IMR-90 (cell line): ENCODE data around the gene S100A1. TPM values are rescaled to one million over a fixed set of nuclear protein-coding genes. Genes with fewer than 3 reads are reported as not detected.

Experiments used
- ATAC-seq: fragments of 200-7000 bp; cut with Tn5 transposase; 2 replicates; pipeline ENCODE4 v1.9.1; 2020; ENCODE audit warnings: low read depth, mild to moderate bottlenecking, moderate library complexity
- BruUV-seq: library from RNA; stranded (reverse); fragments of 400-500 nt; replicated peaks from 2 replicates; lab custom pipeline; 2021; lab: Mats Ljungman, UMichigan
- CTCF ChIA-PET: fragments of 300-600 bp; formaldehyde crosslinking; extraction: SDS; loops from one replicate; lab custom pipeline; 2021; ENCODE audit warnings: antibody characterized with exemption; lab: Yijun Ruan, JAX
- POLR2A ChIA-PET: fragments of 300-600 bp; sonication (Branson Sonifier 250); formaldehyde crosslinking; loops from one replicate; lab custom pipeline; 2022; ENCODE audit warnings: antibody characterized with exemption; ENCODE audit not compliant: unreplicated experiment; lab: Charles Lee
- DNase-seq: peaks from one replicate; pipeline ENCODE4 v3.0.0; 2013
- H2AFZ ChIP-seq: replicated peaks from 2 replicates; pipeline ENCODE3; 2013; ENCODE audit warnings: low read length, mild to moderate bottlenecking; ENCODE audit not compliant: poor library complexity
- H2AK5ac ChIP-seq: 2 replicates; pipeline ENCODE4 v1.6.1; 2013; ENCODE audit warnings: low read depth, low read length, inconsistent platforms
- H2AK9ac ChIP-seq: replicated peaks from 2 replicates; pipeline ENCODE3; 2013; ENCODE audit warnings: mild to moderate bottlenecking, low read depth, low read length, moderate library complexity; ENCODE audit not compliant: poor library complexity
- H2BK120ac ChIP-seq: 2 replicates; pipeline ENCODE4 v1.6.1; 2013; ENCODE audit warnings: low read depth, low read length, inconsistent platforms
- H2BK15ac ChIP-seq: 3 replicates; pipeline ENCODE4 v1.6.1; 2013; ENCODE audit warnings: low read depth, low read length, inconsistent platforms
- H2BK20ac ChIP-seq: 2 replicates; pipeline ENCODE4 v1.6.1; 2013; ENCODE audit warnings: low read depth, mild to moderate bottlenecking, inconsistent platforms, low read length, moderate library complexity
- H2BK5ac ChIP-seq: 2 replicates; pipeline ENCODE4 v1.6.1; 2013; ENCODE audit warnings: mild to moderate bottlenecking, low read depth, low read length, inconsistent platforms; ENCODE audit not compliant: poor library complexity, severe bottlenecking
- H3K14ac ChIP-seq: replicated peaks from 2 replicates; pipeline ENCODE4 v1.6.1; 2013; ENCODE audit warnings: low read depth, low read length, inconsistent platforms
- H3K18ac ChIP-seq: 2 replicates; pipeline ENCODE4 v1.6.1; 2013; ENCODE audit warnings: low read depth, low read length, control low read depth
- H3K23ac ChIP-seq: 2 replicates; pipeline ENCODE4 v1.6.1; 2013; ENCODE audit warnings: low read depth, low read length, inconsistent platforms
- H3K27ac ChIP-seq: 2 replicates; pipeline ENCODE4 v1.5.1; 2013; ENCODE audit warnings: mild to moderate bottlenecking, control low read depth, low read length; ENCODE audit not compliant: insufficient read depth
- H3K27me3 ChIP-seq: 2 replicates; pipeline ENCODE4 v1.6.1; 2013; ENCODE audit warnings: low read length; ENCODE audit not compliant: control insufficient read depth, insufficient read depth
- H3K36me3 ChIP-seq: 2 replicates; pipeline ENCODE4 v1.6.1; 2013; ENCODE audit warnings: low read length, mixed read lengths; ENCODE audit not compliant: control insufficient read depth, insufficient read depth
- H3K4ac ChIP-seq: 2 replicates; pipeline ENCODE4 v1.6.1; 2013; ENCODE audit warnings: low read depth, low read length, inconsistent platforms
- H3K4me1 ChIP-seq: 2 replicates; pipeline ENCODE4 v1.6.1; 2013; ENCODE audit warnings: low read length, mixed read lengths; ENCODE audit not compliant: control insufficient read depth, insufficient read depth
- H3K4me2 ChIP-seq: 2 replicates; pipeline ENCODE4 v1.6.1; 2013; ENCODE audit warnings: low read depth, mild to moderate bottlenecking, control low read depth, low read length, moderate library complexity
- H3K4me3 ChIP-seq: 2 replicates; pipeline ENCODE4 v1.5.1; 2013; ENCODE audit warnings: low read depth, mild to moderate bottlenecking, control low read depth, low read length, moderate library complexity; ENCODE audit not compliant: insufficient read depth
- H3K56ac ChIP-seq: 2 replicates; pipeline ENCODE4 v1.6.1; 2013; ENCODE audit warnings: low read length, inconsistent platforms; ENCODE audit not compliant: insufficient read depth; ENCODE audit errors: extremely low read depth
- H3K79me1 ChIP-seq, 2 experiments: 2 replicates each; pipeline ENCODE4 v1.6.1; 2013; ENCODE audit warnings: low read length in 2 of 2, inconsistent platforms in 1 of 2, low read depth in 1 of 2
- H3K9ac ChIP-seq: 2 replicates; pipeline ENCODE4 v1.6.1; 2013; ENCODE audit warnings: low read depth, low read length, control low read depth
- H3K9me1 ChIP-seq: 2 replicates; pipeline ENCODE4 v1.6.1; 2013; ENCODE audit warnings: low read length, inconsistent platforms; ENCODE audit not compliant: insufficient read depth
- H3K9me3 ChIP-seq: 2 replicates; pipeline ENCODE4 v1.6.1; 2013; ENCODE audit warnings: low read length; ENCODE audit not compliant: control insufficient read depth, insufficient read depth
- H4K20me1 ChIP-seq: 2 replicates; pipeline ENCODE4 v1.6.1; 2013; ENCODE audit warnings: low read length, inconsistent platforms; ENCODE audit not compliant: insufficient read depth
- H4K5ac ChIP-seq: 2 replicates; pipeline ENCODE4 v1.6.1; 2013; ENCODE audit warnings: mild to moderate bottlenecking, low read depth, low read length, control low read depth
- H4K8ac ChIP-seq, 2 experiments: 2 replicates each; pipeline ENCODE4 v1.6.1; 2013; ENCODE audit warnings: low read depth in 2 of 2, low read length in 2 of 2, control low read depth in 1 of 2, inconsistent platforms in 1 of 2
- H4K91ac ChIP-seq: 2 replicates; pipeline ENCODE4 v1.6.1; 2013; ENCODE audit warnings: low read depth, low read length, inconsistent platforms; ENCODE audit not compliant: insufficient read depth
- CHD1 ChIP-seq: IDR thresholded peaks from 2 replicates; pipeline ENCODE4 v1.6.1; 2012; ENCODE audit warnings: low read depth, low read length, improper control_type of control experiment
- CTCF ChIP-seq: conservative IDR thresholded peaks from 2 replicates; pipeline ENCODE4 v1.5.1; 2012; ENCODE audit warnings: mild to moderate bottlenecking, low read depth, low read length, improper control_type of control experiment
- FOS ChIP-seq: fragments of 150-350 bp; IDR thresholded peaks from 2 replicates; pipeline ENCODE4 v1.6.1; 2016; ENCODE audit warnings: low read depth, low read length
- MAZ ChIP-seq: IDR thresholded peaks from 2 replicates; pipeline ENCODE4 v1.6.1; 2012; ENCODE audit warnings: low read depth, mild to moderate bottlenecking, low read length, improper control_type of control experiment, moderate library complexity, borderline replicate concordance
- NFE2L2 ChIP-seq: fragments of 150-350 bp; IDR thresholded peaks from 2 replicates; pipeline ENCODE4 v1.6.1; 2016; ENCODE audit warnings: low read depth, mild to moderate bottlenecking, low read length
- RCOR1 ChIP-seq: IDR thresholded peaks from 2 replicates; pipeline ENCODE4 v1.6.1; 2012; ENCODE audit warnings: mild to moderate bottlenecking, low read length, improper control_type of control experiment; ENCODE audit not compliant: insufficient replicate concordance
- RFX5 ChIP-seq: IDR thresholded peaks from 2 replicates; pipeline ENCODE4 v1.8.0; 2012; ENCODE audit warnings: low read depth, mild to moderate bottlenecking, low read length, moderate library complexity
- SMC3 ChIP-seq: fragments of 150-350 bp; IDR thresholded peaks from 2 replicates; pipeline ENCODE4 v1.6.1; 2016; ENCODE audit warnings: low read depth, mild to moderate bottlenecking, antibody characterized with exemption, low read length, moderate library complexity
- USF2 ChIP-seq: fragments of 150-350 bp; IDR thresholded peaks from 2 replicates; pipeline ENCODE4 v1.6.1; 2017; ENCODE audit warnings: mild to moderate bottlenecking, antibody characterized with exemption, low read length, low read depth
- WGBS, 2 experiments: methylation state at CpG; one replicate each; pipeline versions ENCODE4 v1.1.5 to v1.1.7; 2013; ENCODE audit warnings: missing lambda C conversion rate in 2 of 2; ENCODE audit not compliant: insufficient read length in 1 of 2; ENCODE audit errors: extremely low coverage in 2 of 2; 5-methylcytosine and 5-hydroxymethylcytosine counted together
- dilution Hi-C: fragments of 300-500 bp; cut with HindIII; formaldehyde crosslinking; loops from one replicate; pipeline ENCODE4 v1.14.3; 2018; ENCODE audit warnings: low sequenced_read_pairs; ENCODE audit not compliant: unreplicated experiment
- in situ Hi-C: fragments of 300-500 bp; cut with MboI; formaldehyde crosslinking; loops from 3 replicates; pipeline ENCODE4 v1.14.3; 2019; ENCODE audit warnings: low sequenced_read_pairs, inconsistent platforms, mixed read lengths
- intact Hi-C: fragments of 100-400 bp; cut with micrococcal nuclease; formaldehyde crosslinking; loops from 2 replicates; pipeline ENCODE4 v1.10.0; 2022
- polyA plus RNA-seq, 3 experiments: library from polyadenylated mRNA; depleted of rRNA; stranded (reverse); fragments of >200 nt; gene quantifications; 2 replicates each; pipeline ENCODE4 v1.2.3, GENCODE V29; 2012; ENCODE audit warnings: low replicate concordance in 1 of 3
- total RNA-seq: library from RNA; depleted of rRNA; stranded (reverse); fragments of >200 nt; gene quantifications from 2 replicates; pipeline ENCODE4 v1.2.3, GENCODE V29; 2012

Gene S100A1
- total and polyA plus RNA-seq, 2 of the 4 experiments (the other 2 are of a cell fraction) = 0.18 to 0.29 TPM

- Histone ChIP-seq H3K9me3 (no peaks in the 10 kb centered on the region), H2AK9ac (no peak overlapping the region), H2BK20ac (no peak overlapping the region), H3K18ac (no peak overlapping the region), H3K27ac (no peak overlapping the region), H3K9me1 (0 out of 2 replicates have a peak, but pooled peaks cover 8% of the 10 kb centered on the region), H2BK5ac (no peak overlapping the region), H2BK15ac (no peak overlapping the region), H3K79me1 (peaks cover 43 to 60% of the 10 kb centered on the region in 2 experiments), H2BK120ac (no peak overlapping the region), H4K20me1 (peaks cover 35% of the 10 kb centered on the region), H2AFZ (no peak overlapping the region), H3K23ac (no peak overlapping the region), H3K14ac (no peak overlapping the region), H3K4ac (no peak overlapping the region), H3K27me3 (no peaks in the 10 kb centered on the region), H3K56ac (no peak overlapping the region), H3K9ac (no peak overlapping the region), H3K36me3 (peaks cover 40% of the 10 kb centered on the region), H4K8ac (no peak overlapping the region), H3K4me2 (no peak overlapping the region; the same call in 1 of the 2 replicates), H2AK5ac (no peak overlapping the region), H3K4me3 (no peak overlapping the region), H4K5ac (no peak overlapping the region), H4K91ac (no peak overlapping the region), H3K4me1 (peaks cover 3% of the 10 kb centered on the region)
- CTCF ChIA-PET = no interaction called here
- POLR2A ChIA-PET = no interaction called here
- WGBS, 2 experiments = 82% methylated on average over 3 of the region's 9 CpGs; no CpG with 5 or more reads in 1 of the 2 experiments
- in situ Hi-C loops = no loop called here
- no TSS peak for BruUV-seq
- intact Hi-C loops = no loop called here
- dilution Hi-C loops = no loop called here
- ATAC-seq (no peak), DNase-seq (no peak)
- TF ChIP-seq SMC3 (no peak), NFE2L2 (no peak), USF2 (no peak), MAZ (no peak), CHD1 (no peak), FOS (no peak), RCOR1 (no peak), RFX5 (no peak), CTCF (no peak)
These were observed 8.1 kb downstream of the S100A1 start for GRCh38 chr1:153636312-153636711.
